Epidermal melanocyte (primary cell): Measurements from ENCODE around the gene FKBP8.

Source experiments
- DNase-seq: peaks from one replicate; pipeline ENCODE4 v3.0.0; 2011; ENCODE audit warnings: low spot score; ENCODE audit not compliant: insufficient read length

FKBP8 gene

DNA sequence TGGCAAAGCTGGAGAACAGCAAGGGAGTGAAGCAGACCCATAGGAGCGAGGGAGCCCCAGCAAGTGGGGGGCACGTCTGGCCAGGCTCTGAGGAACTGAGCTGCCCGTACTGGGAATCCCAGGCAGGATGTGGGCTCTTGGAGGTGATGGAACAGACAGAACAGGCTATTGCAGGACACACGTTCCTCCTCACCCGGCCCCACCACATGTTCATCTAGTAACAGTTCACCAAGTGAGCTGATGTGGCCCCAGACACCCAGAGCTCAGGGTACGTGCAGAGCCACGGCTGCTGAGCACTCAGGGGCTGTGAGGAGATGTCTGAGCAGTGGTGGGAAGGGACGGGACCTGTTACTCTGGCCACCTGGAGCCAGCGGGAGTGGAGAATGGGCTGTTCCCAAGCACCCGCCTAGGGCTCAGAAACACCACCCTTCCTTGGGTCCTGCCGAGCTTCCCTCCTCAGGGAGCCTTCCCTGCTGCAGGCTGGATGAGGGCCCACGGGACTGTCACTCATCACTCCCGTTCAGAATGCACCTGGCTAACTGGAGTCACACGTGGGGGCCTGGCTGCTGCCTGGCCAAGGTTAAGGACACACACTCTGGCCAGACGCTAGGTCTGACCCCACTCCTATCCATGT is 39.9 kb downstream of the FKBP8 start:
- DNase-seq: no peak

DNA sequence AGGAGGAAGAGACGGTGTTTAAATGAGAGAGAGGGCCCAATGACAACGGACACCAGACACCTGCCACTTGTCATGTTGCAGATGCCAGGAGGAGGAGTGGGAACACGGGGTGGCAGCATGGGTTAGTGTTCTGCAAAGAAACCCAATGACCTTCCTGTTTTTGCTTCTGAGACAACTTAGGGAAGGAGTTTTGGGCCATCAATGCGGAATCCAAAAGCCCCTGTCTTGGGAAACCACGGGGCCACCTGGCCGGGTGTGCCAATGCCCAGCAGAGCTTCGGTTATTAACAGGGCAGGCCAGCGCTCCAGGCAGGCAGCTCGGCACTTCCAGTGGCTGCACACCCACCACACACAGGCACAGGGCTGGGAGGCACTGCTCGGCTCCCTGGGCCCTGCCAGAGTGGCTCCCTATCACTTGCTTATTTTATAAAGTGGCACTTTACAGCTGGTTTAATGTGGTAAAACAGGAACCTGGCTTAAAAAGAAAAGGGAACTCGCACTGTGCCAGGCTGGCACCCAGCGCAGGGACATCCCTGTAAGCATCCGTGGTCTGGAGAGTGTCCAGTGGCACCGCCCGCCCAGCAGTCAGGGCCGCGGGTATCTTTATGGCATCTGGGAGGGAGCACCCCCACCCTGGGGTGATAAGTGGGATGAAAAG is 40.6 kb downstream of the FKBP8 start:
- DNase-seq: no peak

DNA sequence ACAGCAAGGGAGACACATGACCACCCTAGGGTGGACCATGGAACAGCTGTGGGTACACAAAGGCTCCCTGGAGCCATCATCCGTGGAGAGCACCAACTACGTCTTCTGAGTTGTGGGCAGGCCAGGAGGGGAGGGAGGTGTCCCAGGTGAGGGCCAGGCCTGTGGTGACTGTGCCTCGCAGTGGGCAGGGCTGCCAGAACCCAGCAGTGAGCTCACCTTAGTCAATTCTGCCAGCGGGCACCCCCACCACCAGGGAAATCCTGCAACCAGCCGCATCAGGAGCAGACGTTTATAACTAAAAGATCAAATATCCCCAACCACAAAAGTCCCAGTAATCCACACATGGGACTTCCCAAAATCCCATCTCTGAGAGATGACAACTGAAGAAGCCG is 41.1 kb downstream of the FKBP8 start:
- DNase-seq: no peak

GRCh38 chr19:18501832-18502231 is 41.5 kb downstream of the FKBP8 start:
- no peak for DNase-seq

GRCh38 chr19:18501351-18501750 is 42.0 kb downstream of the FKBP8 start:
- no peak for DNase-seq

- no peak for DNase-seq
Observed at GRCh38 chr19:18500799-18501198, 42.6 kb downstream of the FKBP8 start.

DNA sequence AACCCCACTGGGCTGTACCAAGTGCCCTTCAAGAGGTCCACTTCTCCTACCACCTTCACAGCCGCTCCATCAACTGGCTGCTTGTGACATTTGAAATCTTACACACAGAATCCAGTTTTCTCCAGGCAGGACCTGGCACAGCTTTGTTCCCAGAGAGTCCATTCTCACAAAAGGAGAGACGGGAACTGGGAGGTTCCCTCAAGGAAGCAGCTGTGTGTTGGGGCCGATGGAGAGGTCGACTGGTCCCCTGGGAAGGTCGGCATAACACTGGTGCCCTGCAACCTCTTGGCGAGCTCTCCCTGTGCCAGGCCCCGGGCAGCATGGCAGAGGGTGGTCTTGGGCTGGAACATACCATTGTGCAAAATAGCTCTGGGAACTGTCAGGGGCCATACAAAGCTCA is 43.0 kb downstream of the FKBP8 start:
- no peak for DNase-seq

GRCh38 chr19:18499055-18499775 is 44.2 kb downstream of the FKBP8 start:
- DNase-seq: no peak

- DNase-seq: no peak
Observed at GRCh38 chr19:18496980-18497256, 46.5 kb downstream of the FKBP8 start.

- no peak for DNase-seq
Observed at GRCh38 chr19:18496167-18496979, 47.0 kb downstream of the FKBP8 start.

GRCh38 chr19:18495204-18495911 is 48.0 kb downstream of the FKBP8 start:
- DNase-seq: no peak

DNA sequence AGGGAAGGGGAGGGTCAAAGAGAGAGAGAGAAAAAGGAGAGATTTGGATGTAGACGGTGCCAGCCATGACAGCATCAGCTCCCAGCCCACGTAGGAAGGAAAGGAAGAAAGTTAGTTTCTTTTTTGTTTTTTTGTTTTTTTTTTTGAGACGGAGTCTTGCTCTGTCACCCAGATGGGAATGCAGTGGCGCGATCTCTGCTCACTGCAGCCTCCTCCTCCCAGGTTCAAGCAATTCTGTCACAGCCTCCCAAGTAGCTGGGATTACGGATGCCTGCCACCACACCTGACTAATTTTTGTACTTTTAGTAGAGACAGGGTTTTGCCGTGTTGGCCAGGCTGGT is 49.1 kb downstream of the FKBP8 start:
- no peak for DNase-seq

DNA sequence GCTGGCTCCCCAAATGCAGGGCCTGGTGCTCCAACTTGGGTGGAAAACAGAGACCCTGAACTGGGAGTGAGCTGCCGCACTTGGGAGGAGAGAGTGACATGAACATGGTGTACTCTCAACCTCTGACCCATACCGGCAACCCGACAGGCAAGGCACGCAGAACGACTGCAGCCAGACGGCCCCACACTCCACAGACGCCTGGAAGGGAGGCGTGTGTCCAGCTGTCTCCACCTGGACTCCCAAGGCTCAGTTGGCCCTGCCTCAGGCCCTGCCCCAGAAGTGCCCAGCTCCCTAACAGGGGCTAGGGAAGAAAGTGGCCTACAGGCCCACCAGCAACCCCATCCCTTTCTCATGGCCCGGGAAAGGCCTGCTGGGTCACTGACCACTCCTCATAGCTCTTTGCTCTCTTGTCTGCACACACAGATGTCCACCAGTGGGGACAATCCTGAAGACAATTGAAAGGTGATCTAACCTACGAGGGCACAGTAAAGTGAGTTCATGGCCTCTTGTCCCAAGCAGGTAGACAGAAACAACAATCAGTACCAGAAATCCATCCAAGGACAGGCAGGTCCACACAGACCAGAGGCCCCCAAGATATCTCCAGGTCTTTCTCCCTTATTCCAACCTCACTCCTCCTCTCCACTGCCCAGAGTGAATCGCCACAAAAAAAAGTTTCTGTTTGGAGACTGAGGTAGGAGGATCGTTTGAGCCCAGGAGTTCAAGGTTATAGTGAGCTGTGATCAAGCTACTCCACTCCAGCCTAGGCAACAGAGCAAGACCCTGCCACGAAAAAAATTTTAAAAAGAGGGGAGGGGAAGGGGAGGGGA is 49.7 kb downstream of the FKBP8 start:
- no peak for DNase-seq

- no peak for DNase-seq
Observed at GRCh38 chr19:18491995-18492953, 51.1 kb downstream of the FKBP8 start.

DNA sequence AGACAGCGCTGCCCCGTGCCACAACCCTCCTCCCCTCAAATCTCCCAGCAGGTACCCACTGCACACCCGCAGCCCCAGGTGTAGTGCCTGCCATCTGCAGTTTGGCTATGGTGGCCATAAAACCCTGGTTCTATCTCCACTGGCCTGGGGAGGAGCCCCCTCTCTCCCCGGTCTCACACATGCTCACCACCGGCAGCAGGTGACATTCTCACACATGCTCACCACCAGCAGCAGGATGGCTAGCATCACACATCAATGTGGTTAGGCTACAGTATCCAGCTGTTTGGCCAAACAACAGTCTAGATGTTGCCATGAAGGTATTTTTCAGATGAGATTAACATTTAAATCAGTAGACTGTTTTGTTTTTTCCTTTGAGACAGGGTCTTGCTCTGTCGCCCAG is 52.6 kb downstream of the FKBP8 start:
- DNase-seq: no peak

- DNase-seq: no peak
Observed at GRCh38 chr19:18489627-18490184, 53.7 kb downstream of the FKBP8 start.

DNA sequence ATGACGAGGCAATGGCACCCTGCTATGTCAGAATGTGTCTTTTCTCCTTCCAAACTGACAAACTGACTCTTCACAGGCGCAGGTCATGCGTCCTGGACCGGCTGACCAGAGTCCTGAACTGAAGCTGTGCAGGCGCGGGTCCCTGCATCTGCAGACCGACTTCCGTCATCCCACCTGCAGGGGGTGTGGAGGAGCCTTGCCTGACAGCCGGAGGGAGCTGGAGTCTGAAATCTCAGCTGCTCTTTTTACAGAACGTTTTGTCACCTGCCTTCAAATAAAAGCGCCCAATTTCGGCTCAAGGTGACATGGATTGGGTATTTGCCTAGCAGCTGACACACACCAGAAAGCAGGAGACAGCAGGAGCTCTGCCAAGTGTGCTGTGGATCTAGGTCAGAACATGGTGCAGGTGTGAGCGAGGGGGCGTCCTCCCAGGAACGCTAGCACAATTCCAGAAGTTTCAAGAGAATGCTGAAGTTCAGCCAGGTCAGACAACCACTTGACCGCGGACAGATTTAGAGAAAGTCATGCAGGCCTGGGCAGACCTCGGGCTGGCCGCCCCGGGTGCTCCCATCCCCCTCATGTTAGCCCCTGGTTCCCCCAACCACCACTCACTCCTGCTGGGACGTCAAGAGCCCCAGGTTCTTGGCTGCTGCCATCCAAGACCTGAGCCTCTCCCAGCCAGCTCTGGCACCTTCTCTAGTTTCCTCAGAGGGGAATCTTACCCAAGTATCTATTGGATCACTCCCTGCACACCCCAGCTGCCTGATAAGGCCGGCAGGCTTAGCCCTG is 54.3 kb downstream of the FKBP8 start:
- DNase-seq: no peak

DNA sequence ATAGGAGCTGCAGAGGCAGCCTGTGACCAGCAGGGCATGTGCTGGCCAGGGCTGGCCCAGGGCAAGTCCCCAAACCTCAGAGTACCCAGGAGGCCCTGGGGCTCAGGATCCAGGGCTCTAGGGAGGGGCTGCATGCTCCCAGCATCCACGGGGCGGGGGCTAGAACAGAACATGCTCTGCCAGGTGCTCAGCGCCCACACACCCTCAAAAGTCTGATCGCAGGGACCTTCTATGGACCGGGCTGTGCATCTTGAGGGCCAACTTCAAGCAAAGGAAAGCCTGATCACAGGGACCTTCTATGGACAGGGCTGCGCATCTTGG is 55.0 kb downstream of the FKBP8 start:
- DNase-seq: no peak
